Neural cell (in vitro differentiated cells): ENCODE data around the gene HOXA4. TPM values are rescaled to one million over a fixed set of nuclear protein-coding genes. Genes with fewer than 3 reads are reported as not detected.

Source experiments
- H2AFZ ChIP-seq: fragments of 200-600, 300-800 bp; sonication (generic), shearing (Covaris generic); 2 replicates; pipeline ENCODE4 v1.6.0; 2014; ENCODE audit warnings: low read depth, mild to moderate bottlenecking, antibody characterized with exemption, low read length, moderate library complexity
- H3F3A ChIP-seq: fragments of 200-600 bp; shearing (Covaris generic); 2 replicates; pipeline ENCODE4 v1.6.1; 2016; ENCODE audit warnings: mild to moderate bottlenecking, moderate library complexity, mixed read lengths, antibody characterized with exemption, low read length; ENCODE audit not compliant: insufficient read depth, poor library complexity, severe bottlenecking
- H3K27ac ChIP-seq: fragments of 200-600, 300-800 bp; sonication (generic), shearing (Covaris generic); 2 replicates; pipeline ENCODE4 v1.5.1; 2014; ENCODE audit warnings: mild to moderate bottlenecking, low read length, moderate library complexity
- H3K27me3 ChIP-seq: fragments of 300-800, 200-600 bp; sonication (generic), shearing (Covaris generic); 2 replicates; pipeline ENCODE4 v1.6.0; 2014; ENCODE audit warnings: mild to moderate bottlenecking, low read depth, low read length, moderate library complexity; ENCODE audit not compliant: insufficient read depth
- H3K36me3 ChIP-seq: fragments of 300-800, 200-600 bp; sonication (generic), shearing (Covaris generic); 2 replicates; pipeline ENCODE4 v1.5.1; 2014; ENCODE audit warnings: mild to moderate bottlenecking, antibody characterized with exemption, low read length, moderate library complexity; ENCODE audit not compliant: insufficient read depth
- H3K4me2 ChIP-seq: fragments of 300-800, 200-600 bp; sonication (generic), shearing (Covaris generic); 2 replicates; pipeline ENCODE4 v1.6.0; 2014; ENCODE audit warnings: mild to moderate bottlenecking, low read length
- H3K4me3 ChIP-seq: fragments of 300-800, 200-600 bp; sonication (generic), shearing (Covaris generic); 2 replicates; pipeline ENCODE4 v1.5.1; 2014; ENCODE audit warnings: mild to moderate bottlenecking, low read length, moderate library complexity
- H3K79me2 ChIP-seq: fragments of 200-600 bp; shearing (Covaris generic); replicated peaks from 2 replicates; pipeline ENCODE4 v1.6.0; 2014; ENCODE audit warnings: mild to moderate bottlenecking, low read length, moderate library complexity; ENCODE audit not compliant: insufficient read depth
- H3K9ac ChIP-seq: fragments of 300-800, 200-600 bp; sonication (generic), shearing (Covaris generic); 2 replicates; pipeline ENCODE4 v1.6.1; 2016; ENCODE audit warnings: mild to moderate bottlenecking, low read length, mixed read lengths
- H3K9me2 ChIP-seq: fragments of 200-600 bp; shearing (Covaris generic); 2 replicates; pipeline ENCODE4 v1.6.1; 2016; ENCODE audit warnings: mild to moderate bottlenecking, low read length, mixed read lengths; ENCODE audit not compliant: insufficient read depth
- H3K9me3 ChIP-seq: fragments of 200-600, 300-800 bp; sonication (generic), shearing (Covaris generic); 2 replicates; pipeline ENCODE4 v1.6.1; 2016; ENCODE audit warnings: mild to moderate bottlenecking, mixed run types, low read length, moderate library complexity, mixed read lengths
- H4K20me1 ChIP-seq: fragments of 200-600 bp; shearing (Covaris generic); 2 replicates; pipeline ENCODE4 v1.6.1; 2016; ENCODE audit warnings: mild to moderate bottlenecking, mixed run types; ENCODE audit not compliant: insufficient read depth
- CTCF ChIP-seq: fragments of 450-650 bp; IDR thresholded peaks from 2 replicates; pipeline ENCODE4 v1.5.1; 2014; ENCODE audit warnings: antibody characterized with exemption, mild to moderate bottlenecking, moderate library complexity; ENCODE audit not compliant: poor library complexity, severe bottlenecking
- EP300 ChIP-seq: fragments of 450-650 bp; conservative IDR thresholded peaks from 2 replicates; pipeline ENCODE4 v1.6.1; 2014; ENCODE audit warnings: antibody characterized with exemption, mild to moderate bottlenecking, moderate library complexity; ENCODE audit not compliant: poor library complexity, severe bottlenecking
- EZH2 ChIP-seq: fragments of 200-600, 300-800 bp; shearing (Covaris generic), sonication (generic); IDR thresholded peaks from 2 replicates; pipeline ENCODE4 v1.6.1; 2014; ENCODE audit warnings: antibody characterized with exemption, low read length, borderline replicate concordance, mild to moderate bottlenecking; ENCODE audit not compliant: insufficient read depth, poor library complexity, severe bottlenecking
- MXI1 ChIP-seq: fragments of 450-650 bp; conservative IDR thresholded peaks from 2 replicates; pipeline ENCODE4 v1.6.1; 2014; ENCODE audit warnings: antibody characterized with exemption, mild to moderate bottlenecking; ENCODE audit not compliant: poor library complexity, severe bottlenecking
- POLR2AphosphoS5 ChIP-seq: IDR thresholded peaks from 2 replicates; pipeline ENCODE4 v1.6.1; 2012
- RAD21 ChIP-seq: fragments of 450-650 bp; conservative IDR thresholded peaks from 2 replicates; pipeline ENCODE4 v1.6.1; 2014; ENCODE audit warnings: antibody characterized with exemption, mild to moderate bottlenecking, moderate library complexity
- REST ChIP-seq: IDR thresholded peaks from 2 replicates; pipeline ENCODE4 v1.6.1; 2012; ENCODE audit warnings: borderline replicate concordance
- SMC3 ChIP-seq: fragments of 450-650 bp; conservative IDR thresholded peaks from 2 replicates; pipeline ENCODE4 v1.6.1; 2014; ENCODE audit warnings: antibody characterized with exemption, mild to moderate bottlenecking, moderate library complexity; ENCODE audit not compliant: poor library complexity
- TAF1 ChIP-seq: IDR thresholded peaks from 2 replicates; pipeline ENCODE4 v1.6.1; 2012; ENCODE audit warnings: low read depth
- polyA plus RNA-seq: library from polyadenylated mRNA; depleted of rRNA; stranded (reverse); fragments of >200 nt; gene quantifications from 2 replicates; pipeline ENCODE4 v1.2.3, GENCODE V29; 2014

HOXA4 gene
- polyA plus RNA-seq, 1 donor from 2014 or later: not detected

- Histone ChIP-seq H3K9ac (no peak overlapping the region), H2AFZ (no peak overlapping the region), H3K9me2 (no peaks in the 10 kb centered on the region), H3K9me3 (peaks cover 18% of the 10 kb centered on the region), H3K27me3 (peaks cover 98% of the 10 kb centered on the region), H3K79me2 (no peaks in the 10 kb centered on the region), H4K20me1 (no peaks in the 10 kb centered on the region), H3F3A (no peaks in the 10 kb centered on the region), H3K4me3 (no peak overlapping the region), H3K36me3 (no peaks in the 10 kb centered on the region), H3K27ac (no peak overlapping the region), H3K4me2 (no peak overlapping the region)
- no peak for TF ChIP-seq SMC3
- no peak for TF ChIP-seq EP300
- no peak for TF ChIP-seq EZH2
- TF ChIP-seq TAF1: no peak
- no peak for TF ChIP-seq POLR2AphosphoS5
- TF ChIP-seq REST: no peak
- no peak for TF ChIP-seq RAD21
- TF ChIP-seq MXI1: no peak
- TF ChIP-seq CTCF: no peak
Measured at GRCh38 chr7:27125986-27126394, 4.6 kb downstream of the HOXA4 start.

- Histone ChIP-seq H3K27ac (no peak overlapping the region), H4K20me1 (no peaks in the 10 kb centered on the region), H3K4me2 (no peak overlapping the region)
Measured at GRCh38 chr7:27124902-27125689, 5.5 kb downstream of the HOXA4 start.

More at GRCh38 chr7:27124902-27125689, 5.5 kb downstream of the HOXA4 start:
- H3K4me3 ChIP-seq: no peak overlapping the region
- H3K9me3 ChIP-seq: peaks cover 18% of the 10 kb centered on the region
- peaks cover 99% of the 10 kb centered on the region for H3K27me3 ChIP-seq
- H3F3A ChIP-seq: no peaks in the 10 kb centered on the region
- H2AFZ ChIP-seq: no peak overlapping the region
- H3K36me3 ChIP-seq: no peaks in the 10 kb centered on the region
- no peak for TF ChIP-seq SMC3
- TF ChIP-seq REST: no peak
- no peak for TF ChIP-seq POLR2AphosphoS5
- TF ChIP-seq EP300: no peak
- no peak for TF ChIP-seq CTCF
- no peak for TF ChIP-seq MXI1
- no peak for TF ChIP-seq TAF1
- no peak for TF ChIP-seq EZH2
- TF ChIP-seq RAD21: no peak
- H3K9me2 ChIP-seq: no peaks in the 10 kb centered on the region
- H3K79me2 ChIP-seq: no peaks in the 10 kb centered on the region
- H3K9ac ChIP-seq: no peak overlapping the region
